Germinal center (tissue), 1 donor: ENCODE measurements around the gene SET.
"Not testable (repeated sequence)": the region's sequence is repeated elsewhere in the genome, so short reads cannot be mapped to it uniquely, and the experiment has no call there.

Source experiments
- DNase-seq: peaks from one replicate; pipeline ENCODE4 v3.0.0; 2012; ENCODE audit warnings: mixed read lengths, low spot score

Gene SET

DNA sequence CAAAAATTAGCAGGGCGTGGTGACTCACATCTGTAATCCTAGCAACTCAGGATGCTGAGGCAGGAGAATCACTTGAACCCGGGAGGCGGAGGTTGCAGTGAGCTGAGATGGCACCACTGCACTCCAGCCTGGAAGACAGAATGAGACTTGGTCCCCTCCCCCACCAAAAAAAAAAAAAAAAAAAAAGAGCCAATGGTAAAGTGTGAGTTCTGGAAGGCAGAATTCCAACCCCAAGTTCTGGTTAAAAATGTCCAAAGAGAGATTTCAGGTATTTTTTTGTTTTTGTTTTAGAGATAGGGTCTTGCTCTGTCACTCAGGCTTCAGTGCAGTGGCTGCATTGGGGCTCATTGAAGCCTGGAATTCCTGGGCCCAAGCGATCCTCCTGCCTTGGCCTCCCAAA is 1.6 kb upstream of the SET start:
- DNase-seq, result no peak

DNA sequence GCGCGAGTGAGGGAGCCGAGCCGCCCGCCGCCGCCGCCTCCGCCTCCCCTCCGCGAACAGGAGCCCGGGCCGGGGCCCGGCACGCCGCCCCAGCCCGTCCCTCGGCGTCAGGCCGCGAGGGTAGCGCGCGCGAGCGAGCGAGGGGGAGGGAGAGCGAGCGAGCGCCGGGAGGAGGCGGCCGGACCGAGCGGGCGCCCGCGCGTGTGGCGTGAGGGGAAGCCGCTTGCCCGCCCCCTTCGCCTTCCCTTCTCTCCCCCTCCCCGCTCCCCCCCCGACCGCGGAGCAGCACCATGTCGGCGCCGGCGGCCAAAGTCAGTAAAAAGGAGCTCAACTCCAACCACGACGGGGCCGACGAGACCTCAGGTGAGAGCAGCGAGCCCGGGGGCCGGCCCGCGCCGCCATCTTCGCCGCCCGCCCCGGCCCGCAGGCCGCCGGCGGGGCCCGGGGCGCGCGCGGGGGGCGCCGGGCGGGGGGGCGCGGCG is 312 bp downstream of the SET start:
- no peak for DNase-seq

DNA sequence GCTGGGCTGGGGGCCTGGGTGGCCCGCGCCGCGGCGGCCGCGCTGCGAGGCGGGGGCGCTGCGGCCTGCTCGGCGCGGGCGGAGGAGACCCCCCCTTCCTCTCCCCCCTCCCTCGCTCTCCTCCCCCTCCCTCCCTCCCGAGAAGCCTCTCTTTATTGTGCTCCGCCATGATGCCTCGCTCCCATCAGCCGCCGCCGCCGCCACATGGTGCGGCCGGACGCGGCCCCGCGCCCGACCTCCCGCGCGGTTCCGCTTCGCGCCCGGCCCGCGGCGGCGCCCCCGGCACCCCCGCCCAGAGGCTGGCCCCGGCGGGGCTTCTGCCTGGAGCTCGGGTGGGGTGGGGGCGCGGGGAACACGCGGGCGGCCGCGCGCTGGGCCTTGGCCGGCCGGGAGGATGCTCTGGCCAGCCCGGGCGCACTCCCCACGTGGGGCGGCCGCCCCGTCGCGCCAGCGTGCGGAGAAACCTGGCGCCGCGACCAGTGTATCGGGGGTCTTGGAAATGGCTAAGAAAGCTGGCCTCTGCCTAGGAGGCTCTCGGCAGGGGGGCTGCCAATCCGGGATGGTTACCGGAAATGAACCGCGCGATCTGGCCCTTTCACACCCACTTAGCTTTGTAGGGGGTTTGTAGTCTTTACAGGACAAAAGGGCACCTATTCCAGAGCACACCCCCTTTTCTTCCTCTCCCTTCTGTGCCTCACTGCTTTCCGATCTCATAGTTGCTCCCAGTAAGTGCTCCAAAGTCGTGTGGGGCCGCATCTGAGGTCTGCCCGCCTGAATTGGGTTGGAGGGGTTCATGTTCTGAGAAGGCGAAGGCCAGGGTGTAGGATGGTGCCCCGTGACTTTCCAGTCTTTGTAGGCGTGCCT is 1.0 kb downstream of the SET start:
- peak; percentile 77 for DNase-seq

DNA sequence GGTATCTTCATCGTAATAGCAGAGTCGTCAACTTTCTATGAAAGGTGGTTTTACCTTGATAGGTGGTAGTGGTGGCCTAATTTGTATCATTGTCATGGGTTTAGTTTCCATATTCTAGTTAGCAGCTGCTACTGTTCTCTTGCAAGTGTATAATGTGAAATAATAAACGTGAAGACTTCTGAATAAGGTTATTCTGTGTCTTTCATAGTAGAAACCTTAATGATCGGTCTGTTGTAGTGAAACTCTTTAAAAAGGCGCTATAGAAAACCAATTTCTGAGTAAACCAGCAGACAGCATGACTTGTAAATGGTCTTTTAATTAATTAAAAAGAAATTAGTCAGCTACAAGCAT is 1.6 kb downstream of the SET start:
- no peak for DNase-seq

DNA sequence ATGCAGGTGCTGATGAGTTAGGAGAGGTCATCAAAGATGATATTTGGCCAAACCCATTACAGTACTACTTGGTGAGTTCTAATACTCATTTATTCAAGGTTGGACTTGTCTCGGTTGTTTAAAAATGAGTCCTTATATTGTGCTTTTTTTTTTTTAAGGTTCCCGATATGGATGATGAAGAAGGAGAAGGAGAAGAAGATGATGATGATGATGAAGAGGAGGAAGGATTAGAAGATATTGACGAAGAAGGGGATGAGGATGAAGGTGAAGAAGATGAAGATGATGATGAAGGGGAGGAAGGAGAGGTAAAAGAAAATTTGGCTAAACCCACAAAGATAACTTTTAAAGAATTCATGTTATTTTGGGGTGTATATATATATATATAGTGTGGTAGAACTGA is 4.7 kb downstream of the SET start:
- DNase-seq, result not testable (repeated sequence)

DNA sequence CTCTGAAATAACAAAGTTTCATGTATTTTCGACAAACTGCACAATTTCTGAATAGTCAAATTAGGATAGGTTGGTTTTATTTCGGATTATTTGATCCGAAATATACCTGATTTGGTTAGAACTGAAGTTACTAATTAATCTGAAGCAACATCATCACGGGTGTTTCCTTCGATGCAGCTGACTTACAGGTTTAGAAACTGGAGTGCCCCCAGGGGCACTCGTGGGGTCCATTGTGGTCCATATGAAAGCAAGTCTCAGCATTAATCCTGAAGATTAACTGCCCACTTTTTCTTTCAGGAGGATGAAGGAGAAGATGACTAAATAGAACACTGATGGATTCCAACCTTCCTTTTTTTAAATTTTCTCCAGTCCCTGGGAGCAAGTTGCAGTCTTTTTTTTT is 5.3 kb downstream of the SET start:
- no peak for DNase-seq

DNA sequence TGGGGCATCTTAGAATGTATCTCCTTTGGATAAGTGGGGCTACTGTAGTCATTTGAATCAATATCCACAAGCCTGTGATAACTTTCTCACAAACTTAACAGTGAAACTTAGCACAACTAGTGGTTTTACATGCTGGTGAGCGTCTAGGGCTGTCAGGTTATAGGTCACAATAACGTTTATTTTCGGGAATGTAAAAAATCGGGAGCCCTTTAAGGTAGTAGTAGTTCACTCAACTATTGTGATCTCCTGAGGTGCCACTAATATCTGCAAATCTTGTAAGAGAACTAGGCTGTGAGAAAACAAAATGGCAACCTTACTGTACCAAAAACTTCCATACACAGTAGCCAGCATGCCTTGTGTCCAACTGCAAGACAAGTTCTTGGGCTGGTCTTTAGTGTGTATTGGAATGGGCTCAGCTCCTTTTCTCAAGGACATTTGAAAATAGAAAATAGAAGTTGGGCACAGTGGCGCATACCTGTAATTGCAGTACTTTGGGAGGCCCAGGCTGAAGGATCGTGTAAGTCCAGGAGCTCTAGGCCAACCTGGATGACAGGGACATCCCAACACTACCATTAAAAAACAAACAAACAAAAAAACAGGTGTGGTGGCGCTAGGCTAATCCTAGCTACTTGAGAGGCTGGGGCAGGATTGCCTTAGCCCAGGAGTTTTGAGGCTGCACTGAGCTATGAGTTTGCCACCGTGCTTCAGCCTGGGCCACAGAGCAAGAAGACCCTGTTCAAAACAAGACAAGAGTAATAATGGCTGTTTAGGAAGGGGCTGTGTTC is 8.1 kb downstream of the SET start:
- DNase-seq, result no peak

DNA sequence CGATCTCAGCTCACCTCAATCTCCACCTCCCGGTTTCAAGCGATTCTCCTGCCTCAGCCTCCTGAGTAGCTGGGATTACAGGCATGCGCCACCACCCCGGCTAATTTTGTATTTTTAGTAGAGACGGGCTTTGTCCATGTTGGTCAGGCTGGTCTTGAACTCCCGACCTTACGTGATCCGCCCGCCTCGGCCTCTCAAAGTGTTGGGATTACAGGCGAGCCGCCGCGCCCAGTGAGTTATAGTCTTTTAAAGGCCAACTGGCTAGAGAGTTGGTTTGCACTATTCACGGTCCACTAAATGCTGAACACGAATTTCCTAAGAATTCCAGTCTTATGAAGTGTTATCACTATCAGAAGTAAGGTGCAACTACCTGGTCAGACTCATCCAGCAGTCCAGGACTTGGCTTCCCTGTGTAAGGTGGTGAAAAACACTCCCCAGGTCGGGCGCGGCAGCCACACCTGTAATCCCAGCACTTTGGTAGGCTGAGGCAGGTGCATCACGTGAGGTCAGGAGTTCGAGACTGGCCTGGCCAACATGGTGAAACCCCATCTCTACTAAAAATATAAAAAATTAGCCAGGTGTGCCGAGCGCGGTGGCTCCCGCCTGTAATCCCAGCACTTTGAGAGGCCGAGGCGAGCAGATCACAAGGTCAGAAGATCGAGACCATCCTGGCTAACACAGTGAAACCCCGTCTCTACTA is 10.2 kb downstream of the SET start:
- DNase-seq, result not testable (repeated sequence)

DNA sequence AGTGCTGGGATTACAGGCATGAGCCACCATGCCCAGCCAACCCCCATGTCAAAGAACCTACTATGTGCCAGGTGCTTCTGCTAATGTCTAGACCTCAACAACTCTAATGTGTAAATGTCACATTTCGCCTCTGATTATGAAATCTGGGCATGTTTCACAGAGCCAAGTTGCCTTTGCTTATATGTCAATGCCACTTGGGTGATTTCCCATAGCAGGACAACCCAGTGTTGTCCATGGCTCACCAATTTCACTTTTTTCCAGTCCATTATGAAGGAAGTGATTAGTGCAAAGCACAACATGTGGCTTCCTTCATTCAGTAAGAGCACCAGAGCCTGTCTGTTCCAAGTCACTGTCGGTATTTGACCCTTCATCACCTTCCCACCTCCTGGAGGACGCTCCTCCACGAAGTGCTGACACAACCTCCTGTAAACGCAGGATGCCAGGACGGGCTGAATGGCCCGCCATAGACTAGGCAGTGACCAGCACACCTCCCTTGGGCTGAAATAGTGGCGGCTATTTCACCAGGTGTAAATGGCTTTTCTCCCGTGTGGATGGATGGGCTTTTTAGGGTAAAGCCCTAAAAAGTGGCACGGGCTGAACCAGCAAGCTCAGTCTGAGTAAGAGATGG is 12.3 kb downstream of the SET start:
- no peak for DNase-seq

DNA sequence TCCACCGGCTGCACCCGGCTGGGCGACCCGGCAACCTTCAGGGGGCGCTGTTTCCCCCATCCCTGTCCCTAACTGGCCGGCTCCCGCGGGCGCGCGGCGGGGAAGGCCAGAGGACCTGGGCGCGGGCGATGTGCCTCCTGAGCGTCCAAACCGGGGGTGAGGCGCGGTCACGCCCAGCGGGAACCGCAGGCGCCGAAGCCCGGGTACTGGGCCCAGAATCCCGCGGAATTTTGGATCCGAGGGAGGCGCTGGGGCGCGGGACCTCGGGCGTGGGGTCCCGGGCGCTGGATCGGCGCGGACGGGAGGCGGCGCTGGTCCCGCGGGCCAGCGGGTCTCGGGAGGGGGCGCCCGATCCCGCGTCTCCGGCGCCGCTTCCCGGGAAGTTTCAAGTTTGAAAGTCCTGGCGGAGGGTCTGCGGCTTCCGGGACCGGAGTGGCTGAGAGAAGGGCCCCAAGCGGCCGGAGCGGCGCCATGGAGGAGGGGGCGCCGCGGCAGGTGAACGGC is 13.5 kb downstream of the SET start, which contains the start of gene PKN3:
TSS of gene PKN3 (plus strand) at position 59 of the 504 bp plus-strand sequence. CDS start at position 472, 413 bp downstream.
- peak; percentile 92 for DNase-seq

DNA sequence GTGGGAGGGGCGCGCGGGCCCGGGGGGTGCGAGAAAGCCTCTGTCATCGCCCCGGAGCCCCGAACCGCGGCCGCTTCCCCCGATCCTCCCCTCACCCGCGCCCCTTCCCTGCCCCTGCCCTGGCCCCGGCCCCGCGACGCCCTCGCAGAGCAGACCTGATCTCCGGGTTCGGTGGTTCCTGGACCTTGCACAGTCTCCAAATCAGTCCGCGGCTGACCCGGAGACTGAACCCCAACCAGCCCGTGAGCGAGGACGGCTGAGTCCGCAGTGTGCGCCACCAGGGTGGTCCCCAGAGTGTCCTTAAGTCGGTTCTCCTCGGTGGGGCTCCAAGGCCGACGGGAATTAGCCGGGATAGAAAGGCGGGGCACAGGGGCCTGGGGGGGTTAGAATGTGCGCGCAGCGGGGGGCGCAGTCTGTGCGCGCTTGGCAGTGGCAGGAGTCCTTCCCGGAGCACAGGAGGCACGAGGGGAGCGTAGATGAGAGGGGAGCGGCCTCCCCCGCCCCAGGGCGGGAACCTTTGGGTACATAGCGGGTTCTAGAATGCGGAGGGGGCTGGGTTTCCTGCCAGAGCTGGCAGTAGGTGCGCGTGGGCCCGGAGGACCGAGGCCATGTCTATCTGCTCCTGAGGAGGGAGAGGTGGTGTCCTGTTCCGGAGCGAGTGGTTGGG is 14.1 kb downstream of the SET start:
- DNase-seq, result peak; percentile 42

DNA sequence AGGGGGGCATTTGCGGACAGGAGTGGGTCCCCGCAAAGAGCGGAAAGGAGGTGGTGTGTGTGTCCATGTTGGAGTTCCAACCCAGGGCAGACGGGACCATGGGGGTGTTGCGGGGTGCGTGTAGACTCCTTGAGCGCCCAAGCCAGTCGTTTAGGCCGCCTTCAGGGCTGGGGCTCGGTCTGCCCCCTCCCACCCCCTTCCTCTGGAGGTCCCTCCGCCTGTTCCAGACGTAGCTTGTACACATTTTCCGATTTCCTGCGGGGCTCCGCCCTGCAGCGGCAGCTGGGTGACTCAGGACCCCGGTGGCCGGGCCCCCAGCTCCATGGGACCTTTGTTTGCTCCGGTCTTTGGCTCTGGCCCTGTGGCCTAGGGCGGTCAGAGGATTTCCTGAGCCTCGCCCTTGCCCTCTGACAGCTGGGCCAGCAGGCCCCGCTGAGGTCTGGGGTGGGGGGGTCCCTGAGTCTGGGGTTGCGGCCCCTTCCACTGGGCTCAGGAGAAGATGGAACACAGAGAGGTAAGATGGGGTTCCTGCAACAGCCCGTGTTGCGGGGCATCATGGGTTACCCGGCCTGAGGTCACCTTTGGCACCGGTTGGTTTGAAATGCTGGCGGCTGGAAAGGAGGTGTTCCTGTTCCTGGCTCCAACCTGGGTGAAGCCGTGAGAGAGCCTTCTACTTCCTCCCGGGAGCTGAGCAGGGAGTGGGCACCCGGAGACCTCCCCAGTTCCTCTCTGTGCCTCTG is 14.8 kb downstream of the SET start:
- DNase-seq, result no peak

DNA sequence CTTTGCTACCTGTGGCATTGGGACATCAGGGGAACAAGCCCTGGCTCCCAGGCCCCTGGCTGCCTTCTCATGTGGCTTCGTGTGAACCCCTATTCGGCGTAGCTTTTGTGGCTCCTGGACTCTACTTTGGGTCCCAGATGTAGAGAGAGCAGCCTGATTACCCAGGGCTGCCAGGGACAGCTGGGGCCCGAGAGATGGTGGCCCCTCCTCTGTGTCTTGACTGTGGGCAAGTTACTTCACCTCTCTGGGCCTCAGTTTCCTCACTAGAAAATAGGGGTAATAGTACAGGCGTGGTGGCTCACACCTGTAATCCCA is 15.3 kb downstream of the SET start:
- DNase-seq, result no peak

DNA sequence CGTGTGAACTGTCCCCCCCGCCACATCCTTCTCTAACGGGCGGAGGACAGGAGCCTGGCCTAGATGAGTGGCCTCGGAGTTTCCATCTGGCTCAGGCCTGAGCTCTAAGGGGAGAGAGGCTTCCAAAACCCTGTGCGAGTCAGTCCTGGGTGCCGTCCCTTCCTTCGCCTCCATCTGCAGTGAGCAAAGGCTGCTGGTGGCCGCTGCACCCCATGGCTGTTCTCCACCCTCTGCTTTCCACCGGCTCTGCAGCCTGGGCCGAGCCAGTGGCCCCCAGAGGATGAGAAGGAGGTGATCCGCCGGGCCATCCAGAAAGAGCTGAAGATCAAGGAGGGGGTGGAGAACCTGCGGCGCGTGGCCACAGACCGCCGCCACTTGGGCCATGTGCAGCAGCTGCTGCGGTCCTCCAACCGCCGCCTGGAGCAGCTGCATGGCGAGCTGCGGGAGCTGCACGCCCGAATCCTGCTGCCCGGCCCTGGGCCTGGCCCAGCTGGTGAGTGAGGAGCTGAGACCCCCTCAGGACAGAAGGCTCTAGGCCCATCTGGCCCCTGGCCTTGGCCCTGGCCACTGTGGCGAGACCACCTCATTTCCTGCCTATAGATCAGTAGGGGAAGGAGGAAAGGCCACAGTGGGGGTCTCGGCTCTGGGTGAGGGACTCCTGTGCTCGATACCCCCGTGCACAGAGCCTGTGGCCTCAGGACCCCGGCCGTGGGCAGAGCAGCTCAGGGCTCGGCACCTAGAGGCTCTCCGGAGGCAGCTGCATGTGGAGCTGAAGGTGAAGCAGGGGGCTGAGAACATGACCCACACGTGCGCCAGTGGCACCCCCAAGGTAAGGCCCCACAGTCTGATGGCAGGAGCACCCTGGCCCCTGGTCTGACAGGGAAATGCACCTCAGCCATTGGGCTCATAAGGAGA is 16.3 kb downstream of the SET start:
- no peak for DNase-seq

DNA sequence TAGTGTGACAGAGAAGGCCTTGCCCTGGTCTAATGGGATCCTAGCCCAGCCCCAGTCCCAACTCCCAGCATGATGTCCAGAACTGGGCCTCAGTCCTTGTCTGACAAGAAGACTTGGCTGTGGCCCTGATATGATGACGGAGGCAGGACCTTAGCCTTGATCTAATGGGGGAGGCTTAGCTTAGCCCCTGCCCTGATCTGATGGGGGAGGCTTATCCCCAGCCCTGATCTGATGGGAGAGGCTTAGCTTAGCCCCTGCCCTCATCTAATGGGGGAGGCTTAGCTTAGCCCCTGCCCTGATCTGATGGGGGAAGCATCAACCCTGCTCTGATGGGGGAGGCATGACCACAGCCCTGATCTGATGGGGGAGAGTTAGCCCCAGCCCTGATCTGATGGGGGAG is 17.0 kb downstream of the SET start:
- DNase-seq, result no peak

DNA sequence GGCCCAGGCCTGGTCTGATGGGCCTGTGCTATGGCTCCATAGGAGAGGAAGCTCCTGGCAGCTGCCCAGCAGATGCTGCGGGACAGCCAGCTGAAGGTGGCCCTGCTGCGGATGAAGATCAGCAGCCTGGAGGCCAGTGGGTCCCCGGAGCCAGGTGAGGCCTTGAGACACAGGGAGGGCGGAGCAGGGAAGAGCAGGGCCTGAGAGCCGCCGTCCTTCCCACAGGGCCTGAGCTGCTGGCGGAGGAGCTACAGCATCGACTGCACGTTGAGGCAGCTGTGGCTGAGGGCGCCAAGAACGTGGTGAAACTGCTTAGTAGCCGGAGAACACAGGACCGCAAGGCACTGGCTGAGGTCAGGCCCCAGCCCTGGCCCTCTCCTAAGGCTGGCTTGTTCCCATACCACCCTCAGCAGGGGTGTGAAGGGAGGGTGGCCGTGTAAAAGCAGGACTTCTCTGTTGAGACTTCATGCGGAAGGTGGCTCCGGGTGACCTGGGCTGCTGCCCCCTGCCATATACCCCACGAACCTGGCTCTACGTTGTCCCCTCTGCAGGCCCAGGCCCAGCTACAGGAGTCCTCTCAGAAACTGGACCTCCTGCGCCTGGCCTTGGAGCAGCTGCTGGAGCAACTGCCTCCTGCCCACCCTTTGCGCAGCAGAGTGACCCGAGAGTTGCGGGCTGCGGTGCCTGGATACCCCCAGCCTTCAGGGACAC is 17.8 kb downstream of the SET start:
- DNase-seq, result no peak

DNA sequence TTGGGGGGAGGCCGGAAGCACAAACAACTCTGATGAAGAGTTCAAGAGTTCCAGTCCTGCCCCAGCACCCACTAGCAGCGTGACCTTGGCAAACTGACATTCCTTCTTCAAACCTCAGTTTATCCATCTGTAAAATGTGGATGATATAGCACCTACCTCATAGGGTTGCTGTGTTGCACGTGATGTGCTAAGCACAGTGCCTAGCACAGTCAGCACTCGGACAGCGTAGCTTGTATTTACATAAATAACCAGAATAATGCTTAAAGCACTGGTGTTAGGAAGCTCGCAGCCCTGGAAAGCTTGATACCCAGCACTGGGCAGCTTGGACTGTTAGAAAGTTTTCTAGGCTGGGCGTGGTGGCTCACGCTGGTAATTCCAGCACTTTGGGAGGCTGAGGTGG is 18.4 kb downstream of the SET start:
- DNase-seq, result no peak

DNA sequence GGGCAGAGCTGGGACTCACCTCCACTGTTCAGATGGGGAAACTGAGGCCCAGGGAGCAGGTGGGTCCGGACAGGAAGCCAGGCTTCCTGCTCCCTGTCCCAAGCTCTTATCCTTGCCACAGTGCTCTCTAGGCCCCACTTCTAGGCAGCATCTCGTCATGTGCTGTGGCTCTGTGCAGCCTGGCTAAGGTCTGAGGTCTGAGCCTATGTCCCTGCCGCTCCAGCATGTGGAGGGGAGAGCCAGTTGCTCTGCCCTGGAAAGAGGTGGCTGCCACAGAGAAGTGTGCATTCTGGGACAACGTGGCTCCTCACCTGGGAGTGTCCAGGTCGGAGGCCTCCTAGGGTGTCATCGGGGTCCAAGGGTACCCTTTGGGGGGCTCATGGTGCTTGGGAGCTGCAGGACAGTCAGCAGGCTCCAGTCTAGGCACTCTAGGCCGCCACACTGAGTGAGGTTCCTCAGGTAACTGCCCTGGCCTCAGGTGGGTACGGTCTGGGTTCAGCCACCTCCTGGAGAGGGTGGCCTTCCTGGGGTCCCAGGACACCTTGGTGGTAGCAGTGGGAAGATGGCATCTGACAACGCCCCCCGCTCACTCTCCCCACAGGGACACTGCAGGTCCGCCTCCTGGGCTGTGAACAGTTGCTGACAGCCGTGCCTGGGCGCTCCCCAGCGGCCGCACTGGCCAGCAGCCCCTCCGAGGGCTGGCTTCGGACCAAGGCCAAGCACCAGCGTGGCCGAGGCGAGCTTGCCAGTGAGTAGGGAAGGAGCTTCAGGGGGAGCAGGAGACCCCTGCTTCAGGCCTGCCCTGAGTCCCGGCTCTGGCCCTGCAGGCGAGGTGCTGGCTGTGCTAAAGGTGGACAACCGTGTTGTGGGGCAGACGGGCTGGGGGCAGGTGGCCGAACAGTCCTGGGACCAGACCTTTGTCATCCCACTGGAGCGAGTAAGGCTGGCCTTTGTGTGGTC is 23.7 kb downstream of the SET start:
- DNase-seq, result no peak
